ENCODE data around the gene SERPINH1.

SERPINH1 gene

GRCh38 chr11:75533896-75534258, 28.2 kb upstream of the SERPINH1 start:
- DNase-seq = no peak

GRCh38 chr11:75534259-75535069, 27.6 kb upstream of the SERPINH1 start:
- no peak for DNase-seq

GRCh38 chr11:75535071-75535470, 27.0 kb upstream of the SERPINH1 start:
- DNase-seq = no peak

- no peak for DNase-seq
Observed at GRCh38 chr11:75536786-75537641, 25.0 kb upstream of the SERPINH1 start.

GRCh38 chr11:75537740-75538139, 24.3 kb upstream of the SERPINH1 start:
- no peak for DNase-seq

GRCh38 chr11:75538150-75538942, 23.7 kb upstream of the SERPINH1 start:
- no peak for DNase-seq

GRCh38 chr11:75539459-75540334, 22.4 kb upstream of the SERPINH1 start:
- no peak for DNase-seq

GRCh38 chr11:75541193-75542087, 20.6 kb upstream of the SERPINH1 start:
- DNase-seq = no peak

GRCh38 chr11:75542088-75542438, 20.0 kb upstream of the SERPINH1 start:
- no peak for DNase-seq

GRCh38 chr11:75543806-75544205, 18.2 kb upstream of the SERPINH1 start:
- DNase-seq = no peak

GRCh38 chr11:75547177-75547576, 14.9 kb upstream of the SERPINH1 start:
- no peak for DNase-seq

- peak; percentile 87 for DNase-seq
Observed at GRCh38 chr11:75547617-75548058, 14.4 kb upstream of the SERPINH1 start.

GRCh38 chr11:75548595-75549272, 13.3 kb upstream of the SERPINH1 start:
- no peak for DNase-seq

- no peak for DNase-seq
Observed at GRCh38 chr11:75549370-75549958, 12.6 kb upstream of the SERPINH1 start.

GRCh38 chr11:75553182-75553581, 8.9 kb upstream of the SERPINH1 start:
- no peak for DNase-seq

- DNase-seq = no peak
Observed at GRCh38 chr11:75553889-75554257, 8.2 kb upstream of the SERPINH1 start.

- peak; percentile 100 for DNase-seq
Observed at GRCh38 chr11:75554258-75555022, 7.6 kb upstream of the SERPINH1 start.

- no peak for DNase-seq
Observed at GRCh38 chr11:75555079-75555811, 6.8 kb upstream of the SERPINH1 start.

GRCh38 chr11:75556275-75556674, 5.8 kb upstream of the SERPINH1 start:
- DNase-seq = no peak

Data from right hindlimb (tissue), 1 donor.